HUDEP-2 (cell line): ENCODE results near the gene AMOTL2.

ENCODE experiments used
- DNase-seq, 76 experiments: peaks; one replicate each; lab custom pipeline; 2025; ENCODE audit not compliant: unreplicated experiment in 76 of 76; lab: John Stamatoyannopoulos, UW

AMOTL2 gene

DNA sequence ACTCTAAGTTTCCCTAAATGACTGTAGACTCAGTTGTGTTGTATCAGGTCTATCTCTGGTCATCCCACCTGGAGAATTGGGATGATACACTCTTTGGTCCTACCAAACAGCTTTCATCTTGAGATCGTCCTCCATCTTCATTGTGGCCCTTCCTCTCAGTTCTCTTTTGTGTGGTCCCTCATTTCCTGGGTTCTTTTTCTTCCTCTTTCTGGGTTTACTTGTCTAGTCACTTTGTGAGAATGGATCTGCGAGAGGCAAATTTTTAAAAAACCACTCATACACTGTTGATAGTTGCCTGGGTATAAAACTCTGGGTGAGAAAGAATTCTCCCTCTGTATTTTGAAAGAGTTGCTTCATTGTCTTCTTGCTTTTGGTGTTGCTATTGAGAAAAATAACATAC, 6.0 kb upstream of the AMOTL2 start:
- DNase-seq, result no peak

DNA sequence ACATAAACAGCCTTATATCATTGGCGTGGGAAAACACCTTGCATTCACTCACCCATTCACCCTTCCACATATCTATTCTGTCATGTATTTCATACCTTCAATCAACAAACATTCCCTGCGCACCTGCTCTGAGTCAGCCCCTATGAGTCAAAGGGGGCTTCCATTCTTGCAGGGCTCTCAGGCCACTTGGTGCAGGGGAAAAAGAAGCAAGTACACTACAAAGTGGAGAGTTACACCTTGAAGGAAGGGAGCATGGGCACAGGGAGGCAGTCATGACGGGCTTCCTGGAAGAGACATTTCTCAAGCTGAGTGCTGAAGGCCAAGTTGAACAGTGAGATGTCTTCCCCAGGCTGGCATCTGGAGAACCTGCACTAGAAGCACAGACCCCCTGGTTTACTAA, 4.6 kb upstream of the AMOTL2 start:
- no peak for DNase-seq

DNA sequence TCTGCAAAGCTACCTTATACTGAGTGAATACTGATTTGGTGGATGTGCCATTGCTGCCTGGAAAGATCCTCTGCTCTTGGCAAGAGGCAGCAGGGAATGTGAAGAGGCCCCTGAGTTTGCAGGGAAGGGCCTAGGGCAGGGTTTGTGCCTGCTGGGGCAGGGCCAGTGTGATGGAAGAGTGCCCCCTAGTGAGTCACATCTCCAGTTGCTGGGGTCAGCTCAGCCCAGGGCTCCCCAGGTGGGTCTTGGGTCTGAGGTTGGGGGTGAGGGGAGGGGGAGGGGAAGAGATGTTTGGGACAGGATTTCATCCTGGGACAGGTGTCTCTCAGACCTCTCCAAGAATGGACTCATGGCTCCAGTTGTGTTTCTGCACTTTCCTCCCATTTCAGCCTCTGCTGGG, 4.1 kb upstream of the AMOTL2 start:
- peak in 16 of 76 experiments; percentile 0 to 33 (median 8) for DNase-seq

DNA sequence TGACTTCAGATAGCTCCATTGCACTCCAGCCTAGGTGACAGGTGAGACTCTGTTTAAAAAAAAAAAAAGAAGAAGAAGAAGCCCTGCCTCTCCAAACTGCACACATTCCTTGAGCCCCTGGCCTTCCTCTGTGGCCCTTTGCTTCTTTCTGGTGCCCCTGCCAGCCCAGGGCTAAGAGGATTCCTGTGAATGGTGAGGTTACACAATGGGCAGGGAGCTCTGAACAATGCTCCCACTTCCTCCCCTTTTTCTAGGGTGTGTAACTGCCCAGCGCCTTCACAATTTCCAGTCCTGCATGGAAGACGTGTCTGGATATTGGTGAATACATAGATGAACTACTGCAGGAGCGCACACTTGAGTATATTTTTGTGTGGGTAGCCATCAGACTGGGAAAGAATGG, 3.6 kb upstream of the AMOTL2 start:
- no peak for DNase-seq

DNA sequence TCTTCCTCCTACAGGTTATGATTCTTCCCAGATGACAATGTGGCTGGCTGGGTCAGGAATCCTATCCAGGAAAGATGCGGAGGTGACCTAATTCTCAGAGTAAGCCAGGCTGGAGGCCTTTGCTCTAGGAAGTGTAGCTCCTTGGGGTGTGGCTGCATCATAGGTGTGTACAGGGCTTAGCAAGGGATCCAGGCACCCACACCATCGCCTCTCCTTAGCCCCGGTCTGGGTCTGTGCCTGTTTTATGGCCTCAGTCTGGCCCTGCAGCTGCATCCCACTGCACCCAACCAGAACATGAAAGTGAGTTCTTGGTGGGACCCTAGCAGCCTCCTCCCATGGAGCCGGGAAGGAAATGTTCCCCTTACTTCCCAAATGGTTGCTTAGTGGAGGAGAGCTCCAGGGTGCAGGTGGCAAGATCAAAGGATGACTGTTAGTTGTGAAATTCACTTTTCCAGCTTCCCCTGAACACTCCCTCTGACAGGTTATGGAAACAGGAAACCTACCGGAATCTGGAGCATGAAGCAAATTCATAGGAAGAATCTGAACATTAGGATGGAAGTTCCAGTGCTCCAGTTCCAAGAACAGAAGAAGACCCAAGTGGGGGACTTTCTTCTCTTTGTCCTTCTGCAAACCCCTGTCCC, 2.7 kb upstream of the AMOTL2 start:
- no peak for DNase-seq

DNA sequence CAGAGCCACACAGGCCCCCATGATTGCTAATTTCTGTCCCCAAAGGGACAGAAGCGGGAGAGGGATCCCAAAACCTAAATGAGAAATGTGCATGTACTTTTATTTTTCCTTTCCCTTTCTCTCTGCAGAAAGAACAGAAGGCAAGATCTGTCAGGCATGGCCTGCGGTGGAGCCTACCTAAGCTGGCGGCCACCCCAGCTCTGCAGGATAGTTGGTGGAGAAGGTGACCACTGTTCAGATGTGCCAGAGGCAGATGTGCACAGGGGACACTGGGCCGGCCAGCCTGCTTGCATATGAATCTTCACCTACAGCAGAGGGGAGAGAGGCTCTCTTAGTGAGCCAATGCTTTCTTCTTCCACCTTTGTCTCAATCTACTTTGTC, 2.1 kb upstream of the AMOTL2 start:
- no peak for DNase-seq

DNA sequence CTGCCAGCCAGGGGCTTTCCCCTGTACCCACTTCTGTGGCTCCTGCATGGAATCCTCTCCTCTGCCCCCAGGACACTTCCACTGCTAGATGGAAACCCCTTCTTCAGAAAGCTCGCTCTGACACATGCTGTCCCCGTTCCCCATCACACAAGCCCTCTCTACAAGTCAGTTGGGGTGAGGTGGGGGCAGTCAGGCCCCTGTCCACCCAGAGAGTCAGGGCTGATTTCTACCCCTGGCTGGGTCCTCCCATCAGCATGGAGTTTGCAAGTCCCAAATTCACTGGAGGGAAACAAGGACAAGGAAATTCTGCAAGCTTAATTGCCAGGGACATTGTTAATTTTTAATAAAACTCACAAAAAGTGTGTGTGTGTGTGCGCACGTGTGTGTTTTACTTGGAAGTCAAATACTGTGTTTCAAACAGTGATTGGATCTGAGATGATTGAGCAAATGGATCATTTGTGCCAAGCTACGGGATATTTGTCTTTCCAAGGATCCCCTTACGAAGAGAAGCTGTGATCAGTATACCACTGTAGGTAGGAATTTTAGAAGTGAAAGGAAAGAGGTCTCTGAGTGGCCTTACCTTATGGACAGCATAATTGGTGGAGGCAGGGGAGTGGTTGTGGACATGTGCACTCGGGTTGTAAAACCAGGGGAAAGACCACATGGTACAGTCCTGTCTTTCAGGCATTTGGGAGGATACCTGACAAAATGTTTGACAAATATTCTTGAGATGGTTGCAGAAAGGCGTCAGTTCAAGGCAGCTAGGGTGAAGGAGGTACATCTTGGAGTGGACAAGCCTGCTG, 1.5 kb upstream of the AMOTL2 start:
- no peak for DNase-seq

DNA sequence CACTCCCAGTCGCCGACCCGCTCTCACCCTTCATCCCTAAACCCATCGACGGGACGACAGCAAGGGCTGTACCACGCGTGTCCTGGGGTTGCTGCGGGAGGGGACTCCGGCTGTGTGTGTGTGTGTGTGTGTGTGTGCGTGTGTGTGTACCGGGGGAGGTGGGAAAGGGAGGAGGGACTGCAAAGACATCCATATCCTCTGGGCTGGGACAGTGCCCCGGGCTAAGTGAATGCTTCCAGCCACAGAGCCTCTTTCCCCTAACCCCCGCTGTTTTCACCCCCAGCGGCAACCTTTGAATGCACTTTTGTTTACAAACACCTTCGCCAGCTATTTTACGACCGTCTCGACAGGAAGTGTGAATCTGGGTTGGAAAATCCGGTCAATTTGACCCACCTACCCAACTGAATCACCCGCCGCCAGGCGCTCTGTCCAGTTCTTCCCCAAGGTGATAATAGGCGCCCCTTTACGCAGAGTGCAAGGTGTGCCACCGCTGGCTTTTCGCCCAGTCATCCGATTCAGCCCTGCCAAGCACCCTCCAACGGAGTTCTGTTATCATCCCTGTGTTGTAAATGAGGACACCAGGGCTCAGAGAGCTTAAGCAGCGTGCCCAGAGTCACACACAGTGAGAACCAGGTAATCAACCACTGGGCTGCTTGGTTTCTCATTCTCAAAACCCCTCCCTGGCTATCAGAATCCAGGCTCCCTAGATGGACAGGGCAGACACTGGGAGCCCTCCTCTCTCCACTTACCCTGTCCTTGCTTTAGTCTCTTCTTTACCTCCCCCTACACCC, 739 bp upstream of the AMOTL2 start:
- DNase-seq, result peak in 1 of 76 experiments; percentile 2

DNA sequence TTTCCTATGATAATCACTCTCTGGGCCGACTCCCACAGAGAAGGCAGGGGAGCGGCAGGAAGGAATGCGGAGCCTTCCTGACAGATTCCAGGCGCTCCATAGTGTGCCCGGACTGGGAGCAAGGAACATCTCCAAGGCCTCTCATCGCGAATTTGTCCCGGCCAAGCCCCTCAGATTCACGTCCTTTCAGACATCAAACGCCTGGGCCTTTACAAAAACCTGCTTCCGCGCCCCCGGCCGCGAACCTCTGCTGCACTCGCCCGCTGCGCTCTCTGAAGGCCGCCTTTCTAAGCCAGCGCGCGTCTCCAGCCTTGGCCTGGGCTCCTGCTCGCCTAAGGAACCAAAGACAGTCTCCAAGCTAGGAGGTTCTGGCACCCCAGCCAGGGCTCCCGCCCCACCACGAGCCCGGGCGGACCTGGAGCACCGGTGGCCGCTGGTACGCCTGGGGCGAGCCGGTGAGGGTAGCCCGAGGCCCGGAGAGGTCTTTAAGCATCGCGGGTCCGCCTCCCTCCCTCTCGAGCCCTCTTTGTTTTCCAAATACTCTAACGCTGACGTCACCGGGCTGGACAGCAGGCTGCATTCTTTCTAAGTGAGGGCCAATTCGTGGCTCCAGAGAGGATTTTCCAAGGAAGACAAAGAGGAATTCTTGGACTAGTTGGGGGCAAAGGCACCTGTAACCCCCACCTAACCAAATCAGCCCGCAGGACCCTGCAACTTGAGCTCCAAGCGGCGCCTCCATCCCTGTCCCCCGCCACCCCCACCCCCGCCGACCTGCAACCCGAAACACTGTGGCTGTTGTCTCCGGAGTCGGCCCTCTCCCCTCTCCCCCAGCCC, 759 bp downstream of the AMOTL2 start:
- no peak for DNase-seq

DNA sequence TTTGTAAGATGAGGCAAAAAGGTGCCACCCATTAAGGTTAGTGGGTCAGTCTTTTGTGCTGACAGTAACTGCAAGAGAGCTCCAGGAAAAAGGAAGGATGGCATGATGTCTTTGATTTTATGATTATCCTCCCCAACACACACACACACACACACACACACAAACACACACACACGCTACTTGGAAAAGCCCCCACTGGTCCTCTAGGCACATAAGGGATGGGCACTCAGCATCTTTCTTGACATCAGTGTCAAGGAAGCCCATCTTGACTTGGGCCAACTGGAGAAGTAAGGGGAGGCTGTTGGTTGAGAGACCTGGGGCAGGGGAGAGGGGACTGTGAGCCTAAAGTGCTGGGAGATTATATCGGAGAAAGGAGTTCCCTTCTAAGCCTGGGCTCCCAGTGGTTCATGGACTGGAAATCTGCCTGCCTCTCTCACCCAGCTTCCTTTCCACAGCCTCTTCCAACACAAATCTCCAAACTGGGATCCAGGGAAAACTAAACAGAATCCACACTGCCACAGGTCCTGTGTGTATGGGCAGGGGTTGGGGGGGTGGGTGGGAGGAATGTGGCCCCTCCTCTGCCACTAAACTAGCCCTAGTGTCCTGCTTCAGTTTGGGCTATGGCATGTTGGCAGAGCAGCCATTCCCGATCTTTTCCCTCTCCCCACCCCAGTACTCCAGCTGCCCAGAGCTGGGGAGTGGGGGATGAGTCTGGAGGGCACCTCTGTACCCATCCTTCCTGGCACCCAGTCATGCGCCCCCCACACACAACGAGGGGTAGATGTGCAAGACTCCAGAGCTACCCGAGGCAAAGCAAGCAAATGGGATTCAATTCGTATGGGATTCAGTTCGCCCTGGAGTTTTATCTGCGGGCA, 1.6 kb downstream of the AMOTL2 start:
- no peak for DNase-seq

DNA sequence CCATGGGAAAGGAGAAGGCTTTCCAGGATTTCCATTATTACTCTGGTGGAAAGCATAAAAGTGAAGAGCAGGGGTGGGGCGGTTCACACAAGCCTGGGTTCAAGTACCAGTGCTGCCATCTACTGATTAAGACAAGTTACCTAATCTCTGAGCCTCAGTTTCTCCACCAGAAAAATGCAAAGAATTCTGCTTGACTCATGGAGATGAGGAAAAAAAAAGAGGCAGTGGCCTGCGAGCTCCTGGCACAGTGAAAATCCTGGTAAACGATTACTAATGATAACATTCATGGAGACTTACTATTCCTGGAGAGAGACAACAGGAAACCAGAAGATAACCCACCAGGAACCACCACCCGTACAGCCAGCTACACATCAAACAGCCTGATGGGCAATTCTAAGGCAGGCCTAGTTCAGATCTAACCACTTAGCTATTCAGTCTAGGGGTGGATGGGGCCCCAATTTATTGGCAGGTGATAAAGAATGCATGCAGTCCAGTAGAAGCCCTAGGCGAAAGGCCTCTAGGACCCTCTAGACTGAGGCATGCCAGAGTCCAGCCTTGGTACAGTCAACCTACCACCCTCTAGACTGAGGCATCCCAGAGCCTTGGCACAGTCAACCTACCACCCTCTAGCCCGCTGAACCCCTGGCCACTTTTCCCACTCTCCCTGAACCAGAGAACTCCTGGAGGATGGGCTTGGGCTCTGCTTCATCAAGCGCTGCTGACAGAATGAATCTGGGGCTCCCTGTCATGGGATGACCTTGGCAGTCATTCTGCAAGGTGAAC, 2.5 kb downstream of the AMOTL2 start:
- DNase-seq, result no peak

DNA sequence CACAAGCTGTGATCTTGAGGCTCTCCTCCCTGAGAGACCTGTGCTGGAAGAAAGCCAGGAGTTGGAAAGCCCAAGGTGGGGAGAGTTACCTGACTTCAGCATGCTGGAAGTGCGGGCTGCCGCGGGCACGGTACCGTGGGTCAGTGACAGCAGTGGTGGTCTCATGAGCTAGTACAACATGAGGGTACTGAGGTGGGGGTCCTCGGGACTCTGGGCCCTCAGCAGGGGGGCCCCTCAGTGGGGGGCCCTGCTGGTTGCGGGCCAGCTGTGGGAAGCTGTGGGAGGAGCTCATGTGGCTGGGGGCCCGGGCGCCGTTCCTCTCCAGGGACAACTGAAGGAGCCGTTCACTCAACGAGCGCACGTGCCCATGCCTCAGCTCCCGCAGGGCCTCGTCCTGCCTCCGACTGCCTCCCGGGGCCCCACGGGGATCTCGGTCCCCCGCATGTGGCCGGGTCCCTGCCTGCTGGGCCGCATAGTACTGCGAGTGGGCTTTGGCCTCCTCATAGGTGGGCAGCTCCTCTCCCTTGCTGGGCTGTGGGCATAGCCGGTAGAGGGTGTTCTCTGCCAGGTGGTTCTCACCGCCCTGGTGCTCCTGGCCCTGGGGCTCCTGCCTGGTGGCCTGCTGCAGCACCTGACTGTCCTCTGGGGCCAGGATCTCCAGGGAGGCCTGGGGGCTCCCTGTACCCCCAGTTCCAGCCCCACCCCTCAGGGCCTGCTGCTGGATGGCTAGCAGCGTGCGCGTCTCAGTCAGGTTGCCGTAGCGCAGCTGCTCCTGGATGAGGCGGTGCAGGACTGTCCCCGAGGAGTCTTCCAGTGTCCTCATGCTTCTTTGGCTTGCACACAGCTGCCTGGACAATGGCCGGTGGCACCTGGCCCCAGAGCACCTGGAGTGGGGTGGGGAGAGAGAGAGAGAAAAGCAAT, 3.4 kb downstream of the AMOTL2 start:
- DNase-seq, result no peak

DNA sequence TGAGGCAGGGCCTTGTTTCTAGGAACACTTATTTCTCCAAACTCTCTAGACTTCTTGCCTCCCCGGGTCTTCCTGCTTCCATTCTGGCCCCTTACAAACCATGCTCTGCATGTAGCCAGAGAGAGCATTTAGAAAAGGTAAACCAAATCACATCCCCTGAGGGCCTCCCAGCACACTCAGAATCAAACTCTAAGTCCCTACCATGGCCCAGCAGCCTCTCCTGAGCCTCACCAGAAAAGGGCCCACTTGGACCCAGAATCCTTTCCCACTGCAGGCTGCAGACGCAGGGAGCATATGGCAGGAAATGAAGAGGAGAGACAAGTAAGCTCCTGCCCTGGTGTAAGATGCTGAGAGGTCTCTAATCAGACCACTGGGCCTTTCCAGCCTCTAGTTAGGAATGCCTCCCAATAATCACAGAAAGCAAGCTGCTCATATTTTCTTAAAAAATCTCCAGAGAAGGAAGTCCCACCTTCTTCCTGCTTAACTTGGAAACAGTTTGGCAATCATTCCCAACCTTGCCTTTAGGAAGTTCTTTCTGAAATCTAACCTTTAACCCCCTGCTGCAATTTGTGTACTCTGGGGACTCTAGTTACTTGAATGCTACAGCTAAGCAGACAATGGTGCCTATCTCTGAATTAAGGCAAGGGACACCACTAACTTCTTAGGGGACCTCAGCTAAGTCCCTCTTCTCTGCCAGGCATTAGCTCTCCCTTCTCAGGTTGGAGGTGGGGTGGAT, 4.2 kb downstream of the AMOTL2 start:
- DNase-seq, result no peak

DNA sequence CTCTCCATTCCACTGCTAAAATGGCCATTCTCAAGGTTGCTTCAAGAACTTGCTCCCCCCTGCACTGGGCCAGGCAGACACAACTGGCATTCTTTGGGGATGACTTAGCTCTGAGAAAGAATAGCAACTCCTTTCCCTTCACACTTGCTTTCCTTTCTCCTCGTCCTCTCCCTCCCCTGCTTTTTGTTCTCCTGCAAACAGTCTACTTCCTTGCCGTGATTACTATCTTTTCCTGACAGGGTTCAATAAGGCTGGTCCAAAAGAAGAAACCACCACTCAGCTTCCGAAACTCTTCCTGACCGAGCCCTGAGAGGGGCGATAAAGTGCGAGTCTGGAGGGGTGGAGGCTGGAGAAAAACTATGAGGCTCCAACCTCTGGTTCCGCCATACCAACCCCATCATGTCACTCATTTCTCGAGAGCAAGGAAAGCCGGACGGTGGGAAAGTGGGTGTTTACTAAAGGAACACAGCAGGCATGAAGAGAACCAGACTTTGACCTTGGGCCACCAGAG, 5.0 kb downstream of the AMOTL2 start:
- no peak for DNase-seq

DNA sequence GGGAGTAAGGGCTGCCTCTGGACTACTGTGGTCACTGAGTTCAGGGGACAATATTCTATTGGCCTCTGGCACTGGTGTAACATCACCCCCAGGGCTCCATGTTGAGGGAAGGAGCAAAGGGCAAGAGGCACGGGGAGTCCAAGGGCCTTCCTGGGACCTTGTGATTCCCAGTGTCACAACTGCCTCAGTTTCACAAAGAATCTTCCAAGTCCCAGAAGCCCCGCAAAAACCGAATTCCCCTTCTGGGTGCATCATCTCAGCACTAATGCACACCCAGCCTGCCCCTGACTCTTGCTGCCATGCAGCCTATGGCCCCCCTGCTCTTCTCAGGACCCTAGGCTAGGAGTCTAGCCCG, 5.5 kb downstream of the AMOTL2 start:
- no peak for DNase-seq

DNA sequence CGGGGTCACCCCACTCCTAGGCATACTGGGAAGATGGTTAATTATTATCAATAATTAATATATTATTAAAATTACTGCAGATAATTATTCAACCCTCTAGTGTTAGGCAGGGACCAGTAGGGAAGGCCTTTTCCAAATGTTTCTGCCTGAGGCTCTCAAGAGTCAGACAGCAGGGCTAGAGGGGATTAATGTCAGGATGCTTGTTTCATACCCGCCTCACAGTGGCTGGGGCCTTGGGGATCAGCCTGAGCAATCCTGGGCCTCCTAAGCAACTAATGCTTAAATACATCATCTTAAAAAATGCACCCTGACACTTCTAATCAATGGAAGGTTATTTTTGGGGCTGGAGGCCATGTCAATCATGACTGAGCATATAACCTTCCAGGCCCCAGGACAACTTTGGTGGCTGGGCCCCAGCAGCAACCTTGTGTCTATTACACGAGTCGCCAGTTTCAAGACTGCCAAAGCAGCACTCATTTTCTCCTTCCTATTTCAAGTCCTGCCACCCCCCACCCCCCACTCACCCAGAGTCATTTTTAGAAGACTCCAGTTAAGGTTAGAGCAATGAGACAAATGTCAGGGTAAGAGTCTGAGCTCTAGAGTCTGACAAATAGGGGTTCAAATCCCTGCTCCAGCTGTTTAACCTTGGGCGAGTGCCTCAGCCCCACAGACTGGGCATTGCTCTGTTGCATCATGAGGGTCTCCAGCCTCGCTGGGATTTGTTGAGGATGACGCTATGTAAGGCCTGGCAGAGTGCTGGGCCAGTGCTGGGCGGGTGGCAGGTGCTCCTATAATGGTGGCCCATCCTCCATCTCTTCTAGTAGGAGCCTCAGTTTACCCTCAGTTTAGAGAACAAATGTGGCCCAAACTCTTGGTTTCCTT, 6.1 kb downstream of the AMOTL2 start:
- DNase-seq, result no peak
